Fibroblast of skin of left quadriceps (primary cell): ENCODE results near the gene C15orf62.

Source experiments
- DNase-seq, 2 experiments: peaks; one replicate each; pipeline ENCODE4 v3.0.0-alpha.2; 2013; ENCODE audit warnings: low read depth in 2 of 2

Gene C15orf62, protein sequence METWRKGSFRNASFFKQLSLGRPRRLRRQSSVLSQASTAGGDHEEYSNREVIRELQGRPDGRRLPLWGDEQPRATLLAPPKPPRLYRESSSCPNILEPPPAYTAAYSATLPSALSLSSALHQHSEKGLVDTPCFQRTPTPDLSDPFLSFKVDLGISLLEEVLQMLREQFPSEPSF

DNA sequence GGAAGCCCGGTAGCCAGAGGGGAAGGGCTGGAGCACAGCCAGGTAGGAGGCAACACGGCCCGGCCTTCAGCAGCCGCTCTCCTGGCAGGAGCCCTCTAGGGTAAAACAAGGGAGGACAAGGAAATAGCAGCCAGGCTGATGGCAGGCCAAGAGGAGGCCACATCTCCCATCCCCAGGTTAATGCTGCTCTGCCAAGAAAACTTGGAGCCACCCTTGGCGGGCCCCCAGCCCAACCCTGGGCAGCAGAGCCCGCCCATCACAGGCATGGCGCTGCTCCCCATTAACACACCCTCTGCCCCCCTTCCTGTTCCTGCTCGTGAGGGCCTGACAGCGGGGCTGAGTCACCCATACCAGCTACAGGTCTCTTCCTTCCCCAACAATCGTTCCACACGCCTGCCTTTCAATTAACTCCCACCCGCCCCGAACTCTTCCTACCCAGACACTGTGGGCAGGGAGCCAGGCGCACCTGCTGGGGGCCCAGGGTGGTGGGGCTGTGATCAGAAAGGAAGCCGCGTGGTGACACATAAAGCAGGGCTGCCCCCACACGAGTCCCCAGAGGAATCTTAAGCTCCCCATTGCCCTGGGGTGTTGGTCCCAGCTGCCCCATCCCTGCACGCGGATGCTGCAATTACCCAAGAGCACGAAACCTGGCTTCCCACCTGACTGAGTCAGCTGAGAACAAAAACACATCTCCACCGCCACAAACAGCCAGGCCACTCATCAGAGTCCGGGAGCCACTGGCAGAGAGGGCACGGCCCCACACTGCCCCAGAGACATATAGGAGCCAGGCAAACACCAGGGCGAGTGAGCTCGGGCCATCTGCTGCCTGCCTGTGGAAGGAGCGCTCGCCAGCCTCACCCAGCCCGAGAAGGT is at the start of gene C15orf62:
Gene C15orf62, plus strand, starts transcription at position 707 of the 873 bp plus-strand sequence. CDS start 516 bp downstream, outside the sequence.
- no peak for DNase-seq

DNA sequence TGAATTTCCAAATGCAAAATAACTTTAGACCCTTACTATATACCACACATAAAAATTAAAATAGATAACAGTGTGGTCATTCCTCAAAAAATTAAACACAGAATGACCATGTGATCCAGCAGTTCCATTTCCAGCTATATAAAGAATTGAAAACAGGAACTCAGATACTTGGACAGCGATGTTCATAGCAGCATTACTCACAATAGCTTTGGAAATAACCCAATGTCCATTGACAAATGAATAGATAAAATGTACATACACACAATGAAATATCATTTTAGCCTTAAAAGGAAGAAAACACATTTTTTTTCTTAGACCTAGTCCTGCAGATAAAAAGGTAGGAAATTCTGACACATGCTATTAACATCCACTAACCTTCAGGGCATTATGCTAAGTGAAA is 48.1 kb upstream of the C15orf62 start:
- no peak for DNase-seq

GRCh38 chr15:40722354-40722753 is 47.4 kb upstream of the C15orf62 start:
- no peak for DNase-seq

DNA sequence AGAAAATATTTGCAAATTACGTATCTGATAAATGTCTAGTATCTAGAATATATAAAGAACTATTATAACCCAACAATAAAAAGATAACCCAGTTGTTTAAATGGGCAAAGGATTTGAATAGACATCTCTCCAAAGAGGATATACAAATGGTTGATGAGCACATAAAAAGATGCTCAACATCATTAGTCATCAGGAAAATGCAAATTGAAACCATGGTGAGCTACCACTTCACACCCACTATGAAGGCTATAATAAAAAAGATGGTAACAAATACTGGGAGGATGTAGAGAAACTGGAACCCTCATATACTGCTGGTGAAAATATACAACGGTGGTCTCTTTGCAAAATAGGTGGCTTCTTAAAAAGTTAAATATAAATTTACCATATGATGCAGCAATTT is 46.8 kb upstream of the C15orf62 start:
- DNase-seq: no peak

GRCh38 chr15:40723919-40724318 is 45.9 kb upstream of the C15orf62 start:
- no peak for DNase-seq

DNA sequence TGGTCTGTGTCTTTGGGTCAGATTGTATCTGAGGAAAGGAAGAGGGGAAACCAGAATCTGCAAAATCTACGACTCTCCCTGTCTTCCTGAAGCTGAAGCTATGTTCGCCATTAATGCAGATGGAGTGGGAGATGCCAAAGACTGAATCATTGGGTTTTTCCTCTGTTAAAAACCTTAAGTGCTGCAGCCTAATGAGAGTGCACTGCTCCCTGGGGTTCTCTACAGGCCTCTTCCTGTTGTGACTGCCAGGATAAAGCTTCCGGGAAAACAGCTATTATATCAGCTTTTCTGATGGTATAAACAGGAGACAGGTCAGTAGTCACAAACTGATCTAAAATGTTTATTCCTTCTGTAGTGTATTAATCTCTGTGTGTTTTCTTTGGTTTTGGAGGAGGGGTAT is 38.7 kb upstream of the C15orf62 start:
- DNase-seq: no peak

- no peak for DNase-seq
Observed at GRCh38 chr15:40736575-40736974, 33.2 kb upstream of the C15orf62 start.

- DNase-seq: no peak
Observed at GRCh38 chr15:40737048-40737447, 32.7 kb upstream of the C15orf62 start.

DNA sequence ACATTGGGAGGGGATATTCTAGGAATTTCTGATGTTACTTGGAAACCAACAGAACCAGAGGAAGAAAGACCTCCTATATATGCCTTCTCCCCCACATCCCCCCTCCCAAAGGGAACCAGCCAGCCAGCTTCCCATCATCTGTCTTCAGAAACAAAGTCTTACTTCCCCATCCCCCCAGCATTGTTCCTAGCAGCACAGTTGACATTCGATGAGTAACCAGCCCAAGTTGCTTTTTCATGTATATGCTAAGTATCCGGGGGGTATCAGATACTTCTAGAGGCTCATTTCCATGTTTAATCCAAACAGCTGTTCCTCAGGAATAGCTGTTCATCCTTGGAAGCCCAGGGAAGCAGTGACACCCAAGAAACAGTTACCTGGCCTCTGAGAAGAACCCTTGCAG is 30.7 kb upstream of the C15orf62 start:
- no peak for DNase-seq

DNA sequence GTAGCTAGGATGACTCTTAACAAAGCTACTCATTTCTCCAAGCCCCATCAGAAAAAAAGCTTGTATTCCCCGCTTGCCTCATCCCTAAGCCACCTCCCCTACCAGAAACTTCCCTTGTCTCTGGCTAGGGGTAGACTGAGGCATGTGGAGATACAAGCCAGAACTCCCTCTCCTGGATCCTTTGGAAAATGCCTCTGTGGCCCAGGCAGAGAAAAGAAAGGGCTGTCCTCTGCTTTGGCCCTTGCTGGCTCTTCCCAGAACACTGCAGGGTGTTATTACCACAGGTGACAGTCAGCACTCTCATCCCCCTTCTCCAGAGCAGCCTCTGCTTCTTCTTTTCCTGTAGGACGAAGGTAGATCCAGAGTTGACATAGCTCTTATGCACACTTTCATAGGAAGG is 29.9 kb upstream of the C15orf62 start:
- no peak for DNase-seq

- DNase-seq: no peak
Observed at GRCh38 chr15:40743485-40743901, 26.3 kb upstream of the C15orf62 start.

DNA sequence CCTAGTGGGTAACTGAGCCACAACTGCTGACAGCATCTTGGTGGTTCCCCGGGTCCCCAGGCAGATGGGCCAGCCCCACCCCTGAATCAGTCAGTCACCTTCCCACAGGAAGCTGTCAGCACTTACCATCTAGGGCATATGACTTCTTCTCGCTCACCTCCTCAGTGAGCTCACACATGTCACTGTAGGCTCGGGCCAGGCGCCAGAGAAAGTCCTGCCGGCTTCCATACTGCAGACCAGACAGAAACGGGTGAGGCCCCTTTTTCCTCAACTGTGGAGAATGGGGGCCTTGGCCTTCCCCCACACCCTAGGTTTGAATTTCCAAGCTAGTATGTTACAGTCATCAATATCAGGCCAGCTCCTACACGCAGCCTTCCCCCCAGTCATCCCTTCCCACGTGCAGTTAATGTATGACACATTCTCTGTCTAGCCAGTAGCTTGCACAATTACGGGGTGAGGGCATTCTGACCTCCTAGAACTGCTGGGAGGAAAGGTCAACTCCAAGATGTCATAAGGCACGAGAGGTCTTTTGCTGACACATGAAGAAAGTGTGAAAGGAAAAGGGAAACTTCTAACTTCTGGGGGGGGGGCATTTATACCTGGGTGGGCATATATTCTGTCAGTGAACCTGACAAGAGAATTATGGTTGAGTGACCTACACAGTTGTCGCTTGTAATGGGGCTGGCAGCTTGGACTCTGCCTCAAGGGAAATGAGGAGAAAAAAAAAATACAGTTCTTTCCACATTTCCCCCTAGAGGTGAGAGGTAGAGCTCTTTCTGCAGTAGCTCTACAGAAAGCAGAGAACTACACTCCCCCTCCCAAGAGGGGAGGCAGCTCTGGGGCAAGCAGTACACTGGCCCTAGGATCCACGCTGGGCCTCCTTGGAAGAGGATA is 25.6 kb upstream of the C15orf62 start:
- DNase-seq: no peak

DNA sequence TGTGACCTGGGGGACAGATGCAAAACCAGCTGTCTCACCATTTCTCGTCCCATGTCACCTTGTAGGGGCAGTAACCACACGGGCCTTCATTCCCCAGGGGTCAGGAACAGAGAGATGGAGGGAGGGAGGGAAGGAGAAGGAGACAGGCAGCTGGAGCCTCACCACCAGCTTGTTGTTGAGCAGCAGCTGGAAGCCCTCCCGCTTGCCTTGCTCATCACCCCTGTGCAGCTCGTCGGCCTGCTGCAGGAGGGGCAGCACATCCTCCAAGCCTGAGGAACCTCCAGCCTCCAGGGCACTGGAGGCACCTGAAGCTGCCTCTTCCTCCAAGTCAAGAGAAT is 25.0 kb upstream of the C15orf62 start:
- DNase-seq: no peak

DNA sequence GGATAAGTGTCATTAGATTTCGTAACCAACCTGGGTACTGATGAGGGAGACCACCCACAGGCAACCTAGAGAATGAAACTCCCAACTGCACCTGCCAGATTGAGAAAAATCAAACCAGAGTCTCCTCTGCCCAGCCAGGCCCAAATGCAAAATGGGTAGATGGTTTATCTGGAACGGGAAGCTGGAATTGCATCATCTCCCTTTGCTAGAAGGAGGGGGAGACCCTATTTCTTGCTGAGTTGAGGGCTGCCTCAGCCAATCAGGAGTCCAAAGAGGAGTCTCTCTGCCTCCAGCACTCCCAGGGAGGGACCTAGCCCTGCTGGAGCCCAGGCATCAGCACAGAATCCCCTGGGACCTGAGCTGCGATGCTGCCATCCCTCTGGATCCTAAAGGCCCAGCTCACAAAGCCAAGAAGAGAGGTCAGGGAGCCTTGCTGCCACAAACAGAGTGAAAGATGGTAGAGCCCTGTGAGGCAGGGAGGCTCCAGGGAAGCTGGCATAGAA is 22.8 kb upstream of the C15orf62 start:
- DNase-seq: no peak

DNA sequence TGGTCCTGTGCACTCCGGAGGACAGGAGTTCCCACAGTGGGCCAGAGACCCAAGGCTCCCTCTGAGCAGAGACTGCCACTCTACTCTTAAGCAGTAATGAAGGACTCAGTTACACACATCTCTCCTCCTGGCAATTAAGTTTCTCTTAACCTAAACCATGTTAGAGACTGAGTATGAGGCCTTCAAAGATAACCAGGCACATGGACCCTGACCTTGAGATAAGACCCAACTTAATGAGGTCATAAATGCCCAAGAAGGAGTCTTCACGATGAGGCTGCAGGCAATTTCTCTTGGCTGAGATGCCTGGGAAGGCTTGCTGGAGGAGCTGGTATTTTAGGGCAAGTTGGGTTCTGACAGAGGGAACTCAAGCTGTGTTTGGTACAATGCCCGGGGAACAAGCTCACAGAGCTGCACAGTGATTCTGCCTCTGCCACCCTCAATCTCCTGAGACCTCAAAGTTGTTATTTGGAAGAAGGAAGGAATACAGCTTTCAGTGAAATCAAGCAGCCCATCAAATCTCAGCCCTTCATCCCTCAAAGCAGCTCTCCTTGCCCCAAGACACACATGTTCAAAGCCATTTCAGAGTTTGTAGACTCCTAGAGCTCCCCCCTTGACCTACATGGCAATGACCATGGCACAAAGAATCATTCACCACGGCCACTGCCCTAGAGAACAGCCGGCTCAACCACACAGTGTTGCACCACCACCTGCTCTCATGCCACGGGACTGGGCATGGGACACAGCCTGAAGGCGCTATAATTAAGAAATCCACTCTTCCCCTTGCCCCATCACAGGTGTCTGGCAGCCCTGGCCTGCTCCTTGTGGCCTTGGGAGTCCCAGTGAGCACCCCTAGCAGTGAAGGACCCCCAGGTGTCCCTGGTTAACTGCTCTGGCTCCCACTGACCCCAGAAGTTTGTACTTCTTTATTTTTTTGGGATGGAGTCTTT is 21.8 kb upstream of the C15orf62 start:
- no peak for DNase-seq

DNA sequence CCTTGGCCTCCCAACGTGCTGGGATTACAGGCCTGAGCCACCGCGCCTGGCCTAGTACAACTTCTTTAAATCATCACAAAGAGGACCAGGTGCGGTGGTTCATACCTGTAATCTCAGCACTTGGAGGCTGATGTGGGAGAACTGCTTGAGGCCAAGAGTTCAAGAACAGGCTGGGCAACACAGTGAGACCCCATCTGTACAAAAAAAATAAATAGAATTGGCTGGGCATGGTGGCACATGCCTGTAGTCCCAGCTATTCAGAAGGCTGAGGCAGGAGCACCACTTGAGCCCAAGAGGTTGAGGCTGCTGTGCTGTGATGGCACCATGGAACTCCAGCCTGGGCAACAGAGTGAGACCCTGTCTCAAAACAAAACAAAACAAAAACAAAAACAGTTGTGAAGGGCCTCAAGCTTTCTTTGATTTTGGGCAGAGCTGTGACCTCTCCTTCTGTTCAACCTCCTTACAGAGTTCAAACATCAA is 20.6 kb upstream of the C15orf62 start:
- no peak for DNase-seq

DNA sequence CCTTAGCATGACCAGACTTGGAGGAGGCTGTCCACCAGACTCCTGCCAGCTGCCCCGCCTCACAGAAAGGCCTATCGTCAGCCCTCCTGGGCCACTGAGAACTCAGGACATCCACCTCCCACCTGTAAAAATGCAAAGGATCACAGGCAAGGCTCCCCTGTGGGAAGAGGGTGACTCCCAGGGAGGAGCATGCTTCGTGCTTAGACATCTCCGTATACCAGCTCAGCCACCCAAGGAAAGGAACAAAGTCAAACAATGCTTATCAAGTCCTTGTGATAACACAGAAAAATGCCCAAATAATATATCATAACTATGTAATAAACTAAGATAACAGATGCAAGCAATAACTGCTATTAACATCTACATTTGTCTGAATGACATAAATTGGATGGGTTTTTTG is 18.9 kb upstream of the C15orf62 start:
- no peak for DNase-seq

DNA sequence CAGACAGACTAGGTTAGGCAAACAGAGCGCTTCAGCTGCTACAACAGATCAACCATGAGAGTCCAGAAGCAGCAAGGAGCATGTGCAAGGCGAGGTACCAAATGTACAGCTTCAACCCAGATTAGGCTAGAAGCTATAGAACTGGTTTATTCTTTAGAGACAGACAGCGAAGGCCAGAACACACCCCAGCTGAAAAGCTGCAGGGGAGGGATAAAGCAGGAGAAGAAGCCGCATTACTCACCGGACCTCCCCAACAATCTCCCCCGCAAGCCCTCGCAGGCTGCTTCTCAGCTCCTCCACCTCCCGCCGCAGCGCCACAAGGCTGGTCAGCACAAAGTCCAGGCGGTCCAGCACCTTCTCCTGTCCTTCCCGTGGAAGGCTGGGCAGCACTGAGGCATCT is 18.0 kb upstream of the C15orf62 start:
- DNase-seq: no peak

DNA sequence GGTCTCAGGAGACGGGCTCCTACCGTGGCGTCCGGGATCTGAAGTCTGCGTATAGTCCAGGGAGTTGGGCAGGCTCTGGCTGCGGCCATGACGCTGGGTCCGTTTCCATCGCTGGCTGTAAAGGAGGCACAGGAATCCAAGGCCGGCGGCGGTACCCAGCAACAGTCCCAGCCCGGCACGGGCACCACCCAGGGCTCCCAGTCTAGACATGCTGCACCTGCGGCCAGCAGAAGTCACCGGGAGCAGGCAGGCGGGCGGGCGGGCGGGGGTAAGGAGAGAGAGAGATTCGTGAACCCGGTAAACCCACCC is 15.3 kb upstream of the C15orf62 start:
- DNase-seq: no peak

- peak; percentile 82 to 84 for DNase-seq
Observed at GRCh38 chr15:40754883-40755811, 14.6 kb upstream of the C15orf62 start, which contains the start of gene RMDN3. TSS of gene RMDN3 (minus strand) at chr15:40755254. CDS start at chr15:40754783, 471 bp downstream.
